Common myeloid progenitor, CD34-positive (primary cell): ENCODE measurements around the gene GCK.

Experiments used
- CTCF ChIA-PET: fragments of 350-600 bp; sonication (Branson Sonifier 250); formaldehyde crosslinking; loops from one replicate; lab custom pipeline; 2021; ENCODE audit warnings: antibody characterized with exemption; lab: Charles Lee
- POLR2A ChIA-PET: fragments of 350-600 bp; sonication (Branson Sonifier 250); formaldehyde crosslinking; loops from one replicate; lab custom pipeline; 2021; ENCODE audit warnings: antibody characterized with exemption; lab: Charles Lee
- DNase-seq, 3 donors: peaks; one replicate each; pipeline versions ENCODE4 v3.0.0 to v3.0.0-alpha.2; 2013
- H3K27ac ChIP-seq, 2 experiments: 1 replicate in 1 of 2; 2 replicates in 1 of 2; pipeline ENCODE4 v1.7.0; 2013; ENCODE audit warnings: inconsistent platforms in 2 of 2, low read length in 2 of 2, mild to moderate bottlenecking in 2 of 2, low read depth in 1 of 2, moderate library complexity in 1 of 2; ENCODE audit not compliant: severe bottlenecking in 2 of 2, insufficient read depth in 1 of 2, poor library complexity in 1 of 2
- H3K27me3 ChIP-seq, 5 experiments: replicated peaks in 2 of 5; 1 replicate in 3 of 5; 2 replicates in 2 of 5; pipeline versions ENCODE4 v1.6.1 to v1.7.0; 2013; ENCODE audit warnings: low read length in 4 of 5, mild to moderate bottlenecking in 2 of 5, moderate library complexity in 2 of 5, inconsistent platforms in 1 of 5; ENCODE audit not compliant: insufficient read depth in 5 of 5, control insufficient read depth in 4 of 5
- H3K36me3 ChIP-seq, 4 experiments: 1 replicate in 2 of 4; 2 replicates in 2 of 4; pipeline versions ENCODE4 v1.6.1 to v1.7.0; 2013; ENCODE audit warnings: low read length in 3 of 4, control low read depth in 1 of 4, mild to moderate bottlenecking in 1 of 4; ENCODE audit not compliant: control insufficient read depth in 4 of 4, insufficient read depth in 4 of 4
- H3K4me1 ChIP-seq, 4 experiments: 1 replicate in 3 of 4; 2 replicates in 1 of 4; pipeline versions ENCODE4 v1.6.1 to v1.7.1; 2013; ENCODE audit warnings: low read length in 3 of 4, mild to moderate bottlenecking in 3 of 4, control low read depth in 1 of 4, inconsistent platforms in 1 of 4, moderate library complexity in 1 of 4; ENCODE audit not compliant: control insufficient read depth in 4 of 4, insufficient read depth in 4 of 4; ENCODE audit errors: control extremely low read depth in 1 of 4
- H3K4me3 ChIP-seq, 7 experiments: 1 replicate in 4 of 7; 2 replicates in 3 of 7; pipeline versions ENCODE4 v1.5.1 to v1.7.0; 2013; ENCODE audit warnings: mild to moderate bottlenecking in 7 of 7, low read length in 6 of 7, moderate library complexity in 6 of 7, inconsistent platforms in 2 of 7, low read depth in 2 of 7, control low read depth in 1 of 7; ENCODE audit not compliant: insufficient read depth in 4 of 7, control insufficient read depth in 1 of 7; ENCODE audit errors: extremely low read depth in 1 of 7
- H3K9me3 ChIP-seq, 5 experiments: 1 replicate in 4 of 5; 2 replicates in 1 of 5; pipeline versions ENCODE4 v1.6.1 to v1.7.1; 2013; ENCODE audit warnings: low read length in 4 of 5, mild to moderate bottlenecking in 2 of 5, inconsistent platforms in 1 of 5, low read depth in 1 of 5, moderate library complexity in 1 of 5; ENCODE audit not compliant: control insufficient read depth in 4 of 5, insufficient read depth in 2 of 5; ENCODE audit errors: control extremely low read depth in 1 of 5
- WGBS: methylation state at CpG from one replicate; pipeline ENCODE4 v1.1.5; 2013; ENCODE audit not compliant: insufficient coverage; 5-methylcytosine and 5-hydroxymethylcytosine counted together

Gene GCK

DNA sequence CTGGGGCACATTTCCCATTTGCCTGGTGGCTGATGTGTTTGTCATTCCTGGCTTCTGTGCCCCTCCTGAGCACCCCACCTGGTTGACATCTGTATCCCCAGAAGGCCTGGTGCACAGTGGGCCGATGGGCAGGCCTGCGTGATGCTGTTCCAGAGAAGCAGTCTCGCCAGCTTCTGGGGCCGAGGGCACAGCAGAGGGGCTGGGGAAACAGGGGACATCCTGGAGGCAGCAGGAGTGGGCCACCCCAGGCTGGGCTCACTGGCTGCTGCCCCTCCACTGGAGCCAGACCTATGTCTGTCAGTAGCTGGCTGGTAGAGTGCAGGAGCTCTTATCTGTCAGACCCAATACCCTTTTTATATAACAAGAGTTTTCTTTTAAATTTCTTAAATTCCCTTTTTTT, 47.2 kb downstream of the GCK start:
- no peak overlapping the region for H3K4me3 ChIP-seq
- H3K9me3 ChIP-seq: peaks cover 0 to 5% (median 0%) of the 10 kb centered on the region in 5 experiments
- 96% methylated on average over 4 of the region's 4 CpGs for WGBS
- no peak overlapping the region for H3K27ac ChIP-seq
- H3K27me3 ChIP-seq: peaks cover 0 to 30% (median 19%) of the 10 kb centered on the region in 5 experiments
- DNase-seq: no peak
- POLR2A ChIA-PET: no interaction called here
- no peaks in the 10 kb centered on the region for H3K36me3 ChIP-seq
- H3K4me1 ChIP-seq: peaks cover 0 to 15% (median 11%) of the 10 kb centered on the region in 4 experiments
- CTCF ChIA-PET: interaction anchor here (0.6 to 1.5 kb wide), 2 partner anchors 21 to 95 kb away, joined by 3 to 5 read pairs; no protein-coding TSS in a partner anchor

DNA sequence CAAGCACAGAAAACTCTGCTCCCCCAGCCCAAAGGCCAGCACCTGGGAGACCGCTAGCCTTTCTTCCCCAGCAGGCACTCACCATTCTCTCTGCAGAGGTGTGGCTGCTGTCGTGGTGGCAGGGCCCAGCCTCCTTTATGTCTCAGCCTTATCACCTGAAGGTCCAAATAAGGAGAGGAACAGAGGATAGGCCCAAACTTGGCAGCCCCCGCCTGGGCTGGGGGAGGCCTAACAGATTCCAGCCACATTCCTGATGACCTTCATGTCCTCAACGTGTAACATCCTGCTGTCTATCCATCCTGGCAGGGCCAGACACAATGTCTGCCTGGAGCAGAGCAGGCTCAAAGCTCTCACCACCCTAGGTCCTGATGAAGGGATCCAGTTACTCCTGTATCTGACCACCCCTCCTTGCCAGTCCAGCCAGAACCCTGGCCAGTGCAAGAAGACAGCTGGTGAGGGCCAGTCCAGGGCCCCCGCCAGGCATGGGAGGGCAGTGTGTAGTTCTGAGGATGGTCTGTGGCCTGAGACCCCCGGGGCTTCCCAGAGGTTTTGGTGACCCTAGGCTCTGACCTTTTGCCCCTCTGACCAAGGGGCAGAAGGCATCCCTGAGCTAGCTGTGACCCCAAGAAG, 47.9 kb downstream of the GCK start, which contains the start of gene MYL7:
TSS of gene MYL7 (minus strand) at position 112 of the 630 bp plus-strand sequence. CDS start at position 85, 27 bp downstream.
- Histone ChIP-seq H3K27ac (no peak within 1 kb of the TSS), H3K9me3 (peaks cover 0 to 5% (median 0%) of the 10 kb centered on the region in 5 experiments), H3K27me3 (peaks cover 0 to 27% (median 17%) of the 10 kb centered on the region in 5 experiments), H3K36me3 (no peaks in the 10 kb centered on the region), H3K4me3 (no peak within 1 kb of the TSS), H3K4me1 (peaks cover 0 to 12% (median 9%) of the 10 kb centered on the region in 4 experiments)
- ChIA-PET POLR2A (no interaction called here), CTCF (interaction anchor here (0.6 to 1.5 kb wide), 3 partner anchors 22 to 94 kb away, joined by 3 to 5 read pairs (median 3); no protein-coding TSS in a partner anchor)
- DNase-seq: no peak
- WGBS: 91% methylated on average over 4 of the region's 6 CpGs

GRCh38 chr7:44140341-44140740, 48.9 kb downstream of the GCK start:
- no peak overlapping the region for H3K27ac ChIP-seq
- no peak overlapping the region for H3K4me3 ChIP-seq
- ChIA-PET CTCF (no interaction called here), POLR2A (interaction anchor here (0.5 kb wide), 1 partner anchor 13 kb away, joined by 4 read pairs; no protein-coding TSS in a partner anchor)
- H3K9me3 ChIP-seq: peaks cover 0 to 5% (median 0%) of the 10 kb centered on the region in 5 experiments
- DNase-seq: no peak
- peaks cover 0 to 18% (median 10%) of the 10 kb centered on the region in 5 experiments for H3K27me3 ChIP-seq
- WGBS: 92% methylated on average over 4 of the region's 10 CpGs
- H3K4me1 ChIP-seq: peaks cover 0 to 5% (median 3%) of the 10 kb centered on the region in 4 experiments
- H3K36me3 ChIP-seq: no peaks in the 10 kb centered on the region

GRCh38 chr7:44139311-44140010, 49.8 kb downstream of the GCK start:
- ChIA-PET POLR2A (no interaction called here), CTCF (no interaction called here)
- Histone ChIP-seq H3K27me3 (peaks cover 0 to 9% (median 2%) of the 10 kb centered on the region in 5 experiments), H3K36me3 (no peaks in the 10 kb centered on the region), H3K4me1 (no peaks in the 10 kb centered on the region), H3K4me3 (no peak overlapping the region), H3K27ac (no peak overlapping the region), H3K9me3 (no peaks in the 10 kb centered on the region)
- 91% methylated on average over 9 of the region's 14 CpGs for WGBS
- no peak for DNase-seq

GRCh38 chr7:44138698-44139097, 50.5 kb downstream of the GCK start:
- peaks cover 0 to 3% (median 0%) of the 10 kb centered on the region in 5 experiments for H3K27me3 ChIP-seq
- POLR2A ChIA-PET: no interaction called here
- WGBS: 92% methylated on average over 7 of the region's 8 CpGs
- CTCF ChIA-PET: interaction anchor here (1.2 to 1.8 kb wide), 3 partner anchors 10 to 63 kb away, joined by 4 to 9 read pairs (median 5); no protein-coding TSS in a partner anchor
- no peak overlapping the region for H3K27ac ChIP-seq
- H3K36me3 ChIP-seq: no peaks in the 10 kb centered on the region
- no peaks in the 10 kb centered on the region for H3K4me1 ChIP-seq
- no peaks in the 10 kb centered on the region for H3K9me3 ChIP-seq
- no peak for DNase-seq
- H3K4me3 ChIP-seq: no peak overlapping the region

DNA sequence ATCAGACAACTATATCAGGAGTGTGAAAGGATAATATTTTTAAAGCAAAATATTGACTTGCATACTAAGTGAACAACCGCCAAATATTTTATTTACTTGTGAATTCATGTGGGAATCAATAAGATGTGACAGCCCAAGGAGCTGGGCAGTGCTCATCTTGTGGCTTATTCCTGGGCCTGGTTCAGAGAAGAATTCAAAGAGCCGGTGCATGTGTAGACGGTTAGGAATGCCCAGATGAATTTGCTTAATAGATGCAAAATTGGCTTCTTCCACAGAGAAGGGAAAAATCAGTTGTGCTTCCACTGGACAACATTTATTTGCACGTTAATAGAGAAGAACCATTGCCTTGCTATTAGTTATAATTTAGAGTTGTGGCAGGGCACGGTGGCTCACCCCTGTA, 52.5 kb downstream of the GCK start:
- CTCF ChIA-PET: interaction anchor here (1.8 kb wide), 1 partner anchor 9 kb away, joined by 9 read pairs; no protein-coding TSS in a partner anchor
- WGBS: 100% methylated on average over 2 of the region's 5 CpGs
- no peak for DNase-seq
- no peaks in the 10 kb centered on the region for H3K9me3 ChIP-seq
- POLR2A ChIA-PET: no interaction called here
- no peak overlapping the region for H3K27ac ChIP-seq
- H3K36me3 ChIP-seq: no peaks in the 10 kb centered on the region
- no peak overlapping the region for H3K4me3 ChIP-seq
- peaks cover 0 to 3% (median 0%) of the 10 kb centered on the region in 5 experiments for H3K27me3 ChIP-seq
- no peaks in the 10 kb centered on the region for H3K4me1 ChIP-seq
